OCI-LY3 (cell line): ENCODE results near the gene EHD1.

Source experiments
- H2AFZ ChIP-seq: fragments of 200-600, 300-600 bp; shearing (Covaris generic); 2 replicates; pipeline ENCODE4 v1.6.0; 2014; ENCODE audit warnings: antibody characterized with exemption, low read depth, low read length
- H3K27ac ChIP-seq: fragments of 200-600, 300-600 bp; sonication (generic); 2 replicates; pipeline ENCODE4 v1.5.1; 2014; ENCODE audit warnings: mild to moderate bottlenecking, low read length, moderate library complexity, mixed read lengths
- H3K27me3 ChIP-seq: fragments of 200-600, 300-600 bp; sonication (generic); 2 replicates; pipeline ENCODE4 v1.6.1; 2014; ENCODE audit warnings: low read depth, low read length, mixed read lengths
- H3K36me3 ChIP-seq: fragments of 200-600, 300-600 bp; sonication (generic); replicated peaks from 2 replicates; pipeline ENCODE3; 2014; ENCODE audit warnings: low read depth, low read length, mixed read lengths
- H3K4me1 ChIP-seq: fragments of 300-600, 200-600 bp; sonication (generic); 2 replicates; pipeline ENCODE4 v1.6.1; 2014; ENCODE audit warnings: low read length, mixed read lengths
- H3K4me2 ChIP-seq: fragments of 200-600, 300-600 bp; sonication (generic); 2 replicates; pipeline ENCODE4 v1.6.1; 2014; ENCODE audit warnings: low read length, mixed read lengths
- H3K4me3 ChIP-seq: fragments of 300-600, 200-600 bp; sonication (generic); 2 replicates; pipeline ENCODE4 v1.5.1; 2014; ENCODE audit warnings: antibody characterized with exemption, mild to moderate bottlenecking, low read length, moderate library complexity
- H3K79me2 ChIP-seq: fragments of 300-600, 200-600 bp; shearing (Covaris generic); 2 replicates; pipeline ENCODE4 v1.6.1; 2014; ENCODE audit warnings: mild to moderate bottlenecking, low read length, mixed read lengths
- H3K9ac ChIP-seq: fragments of 300-600, 200-600 bp; shearing (Covaris generic); 2 replicates; pipeline ENCODE4 v1.6.0; 2014; ENCODE audit warnings: mild to moderate bottlenecking, low read length, moderate library complexity
- H3K9me3 ChIP-seq: fragments of 200-600, 300-600 bp; shearing (Covaris generic); 2 replicates; pipeline ENCODE4 v1.6.1; 2014; ENCODE audit warnings: low read length, mixed read lengths; ENCODE audit not compliant: insufficient read depth
- H4K20me1 ChIP-seq: fragments of 200-600, 300-600 bp; sonication (generic); 2 replicates; pipeline ENCODE4 v1.6.1; 2016; ENCODE audit warnings: low read length, mixed read lengths; ENCODE audit not compliant: insufficient read depth
- EZH2phosphoT487 ChIP-seq: fragments of 200-600 bp; shearing (Covaris generic); IDR thresholded peaks from 2 replicates; pipeline ENCODE4 v1.6.1; 2018; ENCODE audit warnings: antibody characterized with exemption, mixed run types, low read depth
- TF ChIP-seq, protein P1 (sequence below): fragments of 200-600, 300-600 bp; sonication (generic); IDR thresholded peaks from 2 replicates; pipeline ENCODE4 v1.5.1; 2014; ENCODE audit warnings: antibody characterized with exemption, low read length, low read depth

Gene EHD1

DNA sequence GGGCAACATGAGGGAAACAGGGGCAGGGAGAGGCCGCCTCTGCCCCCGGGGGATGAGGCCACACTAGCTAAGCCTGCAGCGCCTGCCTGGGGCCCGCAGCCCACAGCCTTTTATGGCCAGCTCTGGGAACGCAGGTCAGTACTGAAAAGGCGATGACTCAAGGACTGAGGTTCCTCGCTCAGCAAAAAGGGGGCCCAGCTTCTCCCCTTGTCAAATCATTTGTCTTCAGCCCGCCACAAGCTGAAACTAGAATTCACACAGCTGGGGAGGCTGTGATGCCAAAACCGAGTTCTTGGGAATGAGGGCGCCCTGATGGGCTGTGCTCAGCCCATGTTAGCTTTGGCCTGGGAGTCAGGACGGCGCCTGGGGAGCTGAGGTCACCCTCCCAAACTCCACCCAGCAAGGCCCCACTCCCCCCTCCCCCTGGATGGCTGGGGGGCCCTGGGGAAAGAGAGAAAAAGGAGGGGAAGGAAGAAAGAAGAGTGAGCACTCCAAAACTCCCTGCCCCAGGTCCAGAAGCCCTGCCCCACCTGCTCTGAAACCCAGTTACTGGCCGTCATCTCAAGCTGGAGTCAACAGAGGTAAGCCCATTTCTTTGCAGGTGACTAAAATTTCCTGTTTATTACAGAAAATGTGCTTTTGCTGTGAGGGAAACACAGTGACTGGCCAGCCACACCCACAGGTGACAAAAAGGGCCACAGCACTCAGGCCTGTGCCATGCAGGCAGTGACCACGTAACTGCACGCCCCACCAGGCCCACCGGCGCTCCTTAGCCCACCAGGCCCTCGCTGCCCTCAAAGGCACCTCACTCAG, 13.7 kb downstream of the EHD1 start:
- TF ChIP-seq, protein P1, sequence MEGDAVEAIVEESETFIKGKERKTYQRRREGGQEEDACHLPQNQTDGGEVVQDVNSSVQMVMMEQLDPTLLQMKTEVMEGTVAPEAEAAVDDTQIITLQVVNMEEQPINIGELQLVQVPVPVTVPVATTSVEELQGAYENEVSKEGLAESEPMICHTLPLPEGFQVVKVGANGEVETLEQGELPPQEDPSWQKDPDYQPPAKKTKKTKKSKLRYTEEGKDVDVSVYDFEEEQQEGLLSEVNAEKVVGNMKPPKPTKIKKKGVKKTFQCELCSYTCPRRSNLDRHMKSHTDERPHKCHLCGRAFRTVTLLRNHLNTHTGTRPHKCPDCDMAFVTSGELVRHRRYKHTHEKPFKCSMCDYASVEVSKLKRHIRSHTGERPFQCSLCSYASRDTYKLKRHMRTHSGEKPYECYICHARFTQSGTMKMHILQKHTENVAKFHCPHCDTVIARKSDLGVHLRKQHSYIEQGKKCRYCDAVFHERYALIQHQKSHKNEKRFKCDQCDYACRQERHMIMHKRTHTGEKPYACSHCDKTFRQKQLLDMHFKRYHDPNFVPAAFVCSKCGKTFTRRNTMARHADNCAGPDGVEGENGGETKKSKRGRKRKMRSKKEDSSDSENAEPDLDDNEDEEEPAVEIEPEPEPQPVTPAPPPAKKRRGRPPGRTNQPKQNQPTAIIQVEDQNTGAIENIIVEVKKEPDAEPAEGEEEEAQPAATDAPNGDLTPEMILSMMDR = no peak
- no peak for TF ChIP-seq EZH2phosphoT487
- peaks cover 56% of the 10 kb centered on the region for H4K20me1 ChIP-seq
- H3K79me2 ChIP-seq = peaks cover 87% of the 10 kb centered on the region
- H3K4me2 ChIP-seq = peak overlapping the region; percentile 77
- peak overlapping the region; percentile 45 for H3K4me3 ChIP-seq
- H3K9me3 ChIP-seq = peaks cover 5% of the 10 kb centered on the region; the same call in 1 of the 2 replicates
- H3K27ac ChIP-seq = peak overlapping the region; percentile 39
- no peaks in the 10 kb centered on the region for H3K27me3 ChIP-seq
- peaks cover 37% of the 10 kb centered on the region for H3K36me3 ChIP-seq
- H3K9ac ChIP-seq = peak overlapping the region; percentile 5; the same call in 1 of the 2 replicates
- peaks cover 62% of the 10 kb centered on the region for H3K4me1 ChIP-seq
- no peak overlapping the region for H2AFZ ChIP-seq

DNA sequence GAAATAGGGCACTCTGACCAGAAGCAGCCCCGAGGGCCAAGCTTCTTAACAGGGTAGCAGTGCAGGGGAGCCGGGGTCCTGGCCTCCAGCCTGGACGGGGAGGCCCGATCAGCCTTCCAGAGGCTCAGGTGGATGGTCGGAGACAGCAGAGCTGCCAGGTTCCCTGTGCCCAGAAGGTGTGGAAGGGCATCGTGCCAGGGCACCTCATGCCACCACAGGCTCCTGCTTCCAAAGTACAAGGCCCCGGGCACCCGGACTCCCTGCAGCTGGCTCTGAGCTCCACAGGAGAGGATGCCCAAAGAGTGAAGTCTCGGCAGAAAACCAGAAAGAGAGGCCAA, 14.3 kb downstream of the EHD1 start:
- peaks cover 67% of the 10 kb centered on the region for H3K4me1 ChIP-seq
- H3K27ac ChIP-seq = no peak overlapping the region
- H3K4me3 ChIP-seq = no peak overlapping the region
- peaks cover 81% of the 10 kb centered on the region for H3K79me2 ChIP-seq
- no peak overlapping the region for H3K4me2 ChIP-seq
- TF ChIP-seq EZH2phosphoT487 = no peak
- TF ChIP-seq, protein P1 = no peak
- peaks cover 50% of the 10 kb centered on the region for H4K20me1 ChIP-seq
- no peaks in the 10 kb centered on the region for H3K27me3 ChIP-seq
- peaks cover 32% of the 10 kb centered on the region for H3K36me3 ChIP-seq
- H3K9me3 ChIP-seq = peaks cover 5% of the 10 kb centered on the region; the same call in 1 of the 2 replicates
- H2AFZ ChIP-seq = no peak overlapping the region
- H3K9ac ChIP-seq = no peak overlapping the region

DNA sequence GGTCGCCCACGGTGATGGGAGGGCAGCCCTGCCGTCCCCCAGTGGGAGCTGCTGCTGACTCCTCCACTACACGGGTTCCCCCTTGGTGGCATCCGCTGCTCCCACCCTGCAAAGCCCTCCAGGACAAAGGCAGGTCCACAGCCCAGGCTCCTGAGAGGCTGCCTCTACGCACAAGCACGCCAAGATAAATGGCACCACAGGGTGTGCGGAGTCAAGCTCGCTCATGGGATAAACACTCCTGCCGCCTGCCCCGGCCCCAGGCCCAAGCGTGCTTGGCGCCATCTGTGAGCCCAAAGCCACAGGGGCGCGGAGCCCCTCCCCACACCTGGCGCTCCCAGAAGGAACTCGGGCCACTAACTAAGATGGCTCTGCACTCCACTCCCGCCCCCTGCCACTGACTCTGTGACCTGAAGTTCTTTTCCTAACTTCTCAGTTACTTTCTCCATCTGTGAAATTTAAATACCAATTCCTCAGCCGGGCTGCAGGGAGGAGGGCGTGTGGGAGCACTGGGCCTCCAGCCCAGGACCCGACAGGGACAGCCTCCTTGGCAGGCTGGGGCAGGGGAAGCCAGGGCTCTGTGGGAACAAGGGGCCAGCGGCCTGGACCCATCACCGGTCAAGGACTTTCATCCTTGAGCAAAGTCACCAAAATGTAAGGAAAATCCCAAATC, 14.9 kb downstream of the EHD1 start:
- Histone ChIP-seq H3K4me2 (no peak overlapping the region), H3K4me3 (no peak overlapping the region), H3K9me3 (peaks cover 5% of the 10 kb centered on the region; the same call in 1 of the 2 replicates), H4K20me1 (peaks cover 44% of the 10 kb centered on the region), H3K9ac (no peak overlapping the region), H3K4me1 (peaks cover 73% of the 10 kb centered on the region), H3K79me2 (peaks cover 77% of the 10 kb centered on the region), H2AFZ (no peak overlapping the region), H3K27me3 (no peaks in the 10 kb centered on the region), H3K27ac (no peak overlapping the region), H3K36me3 (peaks cover 28% of the 10 kb centered on the region)
- TF ChIP-seq, protein P1 = no peak
- no peak for TF ChIP-seq EZH2phosphoT487

- Histone ChIP-seq H3K4me1 (peaks cover 77% of the 10 kb centered on the region), H3K4me3 (no peak overlapping the region), H3K4me2 (no peak overlapping the region), H3K79me2 (peaks cover 75% of the 10 kb centered on the region), H3K27ac (no peak overlapping the region), H3K27me3 (no peaks in the 10 kb centered on the region), H3K9me3 (peaks cover 5% of the 10 kb centered on the region; the same call in 1 of the 2 replicates), H2AFZ (no peak overlapping the region), H4K20me1 (peaks cover 39% of the 10 kb centered on the region), H3K36me3 (peaks cover 26% of the 10 kb centered on the region), H3K9ac (no peak overlapping the region)
- TF ChIP-seq, protein P1 = no peak
- no peak for TF ChIP-seq EZH2phosphoT487
Measured at GRCh38 chr11:64862987-64863390, 15.4 kb downstream of the EHD1 start.
